ENCODE measurements around the gene ARL6IP6. TPM values are rescaled to one million over a fixed set of nuclear protein-coding genes. Genes with fewer than 3 reads are reported as not detected.

ARL6IP6 gene
- total RNA-seq, 1 experiment from 2014 or later = 30.4 TPM

GRCh38 chr2:152791979-152792378 lies 73.6 kb downstream of the ARL6IP6 start:
- no peak for DNase-seq (ENCODE audit: extremely low read depth, low read depth)

GRCh38 chr2:152792974-152793373 lies 74.6 kb downstream of the ARL6IP6 start:
- DNase-seq (ENCODE audit: extremely low read depth, low read depth) = no peak

DNA sequence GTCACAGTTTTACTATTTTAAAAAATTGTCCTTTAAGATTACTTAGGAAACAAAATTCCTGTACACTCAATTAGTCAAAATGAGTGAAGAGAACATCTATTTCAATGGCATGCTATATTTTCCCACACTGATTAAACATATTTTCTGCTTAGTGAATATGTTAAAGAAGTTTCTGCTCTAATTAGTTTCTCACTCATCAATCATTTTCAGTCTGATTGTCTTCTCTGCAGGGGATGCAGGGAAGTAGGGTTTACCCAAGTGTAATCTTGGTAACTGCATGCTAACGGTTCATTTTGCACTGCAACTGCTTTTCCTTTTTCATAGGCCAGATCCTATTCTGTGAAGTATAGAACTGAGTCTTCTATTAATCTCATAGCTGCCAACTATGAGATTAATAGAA lies 78.5 kb downstream of the ARL6IP6 start:
- DNase-seq (ENCODE audit: extremely low read depth, low read depth) = no peak

GRCh38 chr2:152804687-152805408 lies 86.4 kb downstream of the ARL6IP6 start:
- no peak for DNase-seq (ENCODE audit: extremely low read depth, low read depth)

GRCh38 chr2:152811916-152812315 lies 93.5 kb downstream of the ARL6IP6 start:
- DNase-seq (ENCODE audit: extremely low read depth, low read depth) = no peak

Other genes with a start within 250 kb of the ARL6IP6 start
- gene PRPF40A, start 1.2 kb upstream of the ARL6IP6 start, total RNA-seq (2014; rRNA removed; shearing (Covaris generic)) = 147 and 160 TPM in 2 replicates

All from NCI-H460 (cell line).